ENCODE results near the gene FLYWCH2. TPM values are rescaled to one million over a fixed set of nuclear protein-coding genes. Genes with fewer than 3 reads are reported as not detected.

Gene FLYWCH2
- total and polyA plus RNA-seq, 9 of the 15 experiments (the other 6 are each of a cell fraction or from before 2014, with no cell fraction given), result 0.70 to 55.5 (median 7.6) TPM

DNA sequence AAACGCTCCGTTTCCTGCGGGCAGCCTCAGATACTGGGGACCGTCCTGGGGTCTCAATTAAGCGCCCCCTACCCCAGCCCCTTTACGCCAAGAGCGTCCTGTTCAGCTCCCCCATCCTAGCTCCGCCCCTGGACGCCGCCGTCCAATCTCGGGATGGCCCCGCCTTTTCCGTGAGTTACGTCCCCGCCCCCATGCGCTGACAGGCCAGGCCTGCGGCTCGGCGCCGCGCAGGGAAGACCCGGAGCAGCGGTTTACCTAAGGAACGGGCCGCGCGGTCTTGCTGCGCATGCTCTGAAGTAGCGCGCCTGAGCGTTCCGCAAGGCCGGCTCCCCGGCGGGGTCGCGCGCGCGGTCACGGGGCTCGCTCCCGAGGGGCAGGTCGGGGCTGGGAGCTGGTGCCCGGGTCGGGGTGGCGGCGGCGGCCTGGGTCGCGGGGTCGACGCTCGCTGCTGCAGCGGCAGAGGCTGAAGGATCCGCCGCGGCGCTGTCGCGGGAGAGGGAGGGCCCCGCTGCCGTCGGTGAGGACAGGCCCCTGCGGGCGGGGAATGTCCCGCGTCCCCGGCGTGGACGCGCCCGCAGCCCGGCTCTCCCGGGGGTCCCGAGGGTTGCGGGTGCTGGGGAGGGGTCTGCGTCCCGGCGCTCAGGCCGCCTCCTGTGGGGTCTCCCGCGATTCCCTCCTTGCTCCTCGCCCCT lies 28.8 kb downstream of the FLYWCH2 start, which contains the start of gene FLYWCH1 (continued):
- TF ChIP-seq, protein P1, sequence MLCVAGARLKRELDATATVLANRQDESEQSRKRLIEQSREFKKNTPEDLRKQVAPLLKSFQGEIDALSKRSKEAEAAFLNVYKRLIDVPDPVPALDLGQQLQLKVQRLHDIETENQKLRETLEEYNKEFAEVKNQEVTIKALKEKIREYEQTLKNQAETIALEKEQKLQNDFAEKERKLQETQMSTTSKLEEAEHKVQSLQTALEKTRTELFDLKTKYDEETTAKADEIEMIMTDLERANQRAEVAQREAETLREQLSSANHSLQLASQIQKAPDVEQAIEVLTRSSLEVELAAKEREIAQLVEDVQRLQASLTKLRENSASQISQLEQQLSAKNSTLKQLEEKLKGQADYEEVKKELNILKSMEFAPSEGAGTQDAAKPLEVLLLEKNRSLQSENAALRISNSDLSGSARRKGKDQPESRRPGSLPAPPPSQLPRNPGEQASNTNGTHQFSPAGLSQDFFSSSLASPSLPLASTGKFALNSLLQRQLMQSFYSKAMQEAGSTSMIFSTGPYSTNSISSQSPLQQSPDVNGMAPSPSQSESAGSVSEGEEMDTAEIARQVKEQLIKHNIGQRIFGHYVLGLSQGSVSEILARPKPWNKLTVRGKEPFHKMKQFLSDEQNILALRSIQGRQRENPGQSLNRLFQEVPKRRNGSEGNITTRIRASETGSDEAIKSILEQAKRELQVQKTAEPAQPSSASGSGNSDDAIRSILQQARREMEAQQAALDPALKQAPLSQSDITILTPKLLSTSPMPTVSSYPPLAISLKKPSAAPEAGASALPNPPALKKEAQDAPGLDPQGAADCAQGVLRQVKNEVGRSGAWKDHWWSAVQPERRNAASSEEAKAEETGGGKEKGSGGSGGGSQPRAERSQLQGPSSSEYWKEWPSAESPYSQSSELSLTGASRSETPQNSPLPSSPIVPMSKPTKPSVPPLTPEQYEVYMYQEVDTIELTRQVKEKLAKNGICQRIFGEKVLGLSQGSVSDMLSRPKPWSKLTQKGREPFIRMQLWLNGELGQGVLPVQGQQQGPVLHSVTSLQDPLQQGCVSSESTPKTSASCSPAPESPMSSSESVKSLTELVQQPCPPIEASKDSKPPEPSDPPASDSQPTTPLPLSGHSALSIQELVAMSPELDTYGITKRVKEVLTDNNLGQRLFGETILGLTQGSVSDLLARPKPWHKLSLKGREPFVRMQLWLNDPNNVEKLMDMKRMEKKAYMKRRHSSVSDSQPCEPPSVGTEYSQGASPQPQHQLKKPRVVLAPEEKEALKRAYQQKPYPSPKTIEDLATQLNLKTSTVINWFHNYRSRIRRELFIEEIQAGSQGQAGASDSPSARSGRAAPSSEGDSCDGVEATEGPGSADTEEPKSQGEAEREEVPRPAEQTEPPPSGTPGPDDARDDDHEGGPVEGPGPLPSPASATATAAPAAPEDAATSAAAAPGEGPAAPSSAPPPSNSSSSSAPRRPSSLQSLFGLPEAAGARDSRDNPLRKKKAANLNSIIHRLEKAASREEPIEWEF (CRISPR knock-in tag; IDR thresholded peaks at IDR 0.05), result no peak
- no peak for TF ChIP-seq PYGO2 (tag; IDR thresholded peaks at IDR 0.05)
- 0 out of 2 replicates have a peak, but pooled peaks have one; percentile 71 for TF ChIP-seq ZC3H4 (CRISPR knock-in tag; IDR thresholded peaks at IDR 0.05; ENCODE audit: borderline replicate concordance)
- 0 out of 2 replicates have a peak, but pooled peaks have one; percentile 44 for TF ChIP-seq RFX5 (IDR thresholded peaks at IDR 0.05; ENCODE audit: low read depth, low read length)
- TF ChIP-seq, protein P2, sequence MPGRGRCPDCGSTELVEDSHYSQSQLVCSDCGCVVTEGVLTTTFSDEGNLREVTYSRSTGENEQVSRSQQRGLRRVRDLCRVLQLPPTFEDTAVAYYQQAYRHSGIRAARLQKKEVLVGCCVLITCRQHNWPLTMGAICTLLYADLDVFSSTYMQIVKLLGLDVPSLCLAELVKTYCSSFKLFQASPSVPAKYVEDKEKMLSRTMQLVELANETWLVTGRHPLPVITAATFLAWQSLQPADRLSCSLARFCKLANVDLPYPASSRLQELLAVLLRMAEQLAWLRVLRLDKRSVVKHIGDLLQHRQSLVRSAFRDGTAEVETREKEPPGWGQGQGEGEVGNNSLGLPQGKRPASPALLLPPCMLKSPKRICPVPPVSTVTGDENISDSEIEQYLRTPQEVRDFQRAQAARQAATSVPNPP (IDR thresholded peaks at IDR 0.05; ENCODE audit: borderline replicate concordance, insufficient read depth, insufficient read length), result no peak
- no peak; the same call in 1 of the 2 replicates for TF ChIP-seq KDM2B (CRISPR knock-in tag; IDR thresholded peaks at IDR 0.05)
- TF ChIP-seq HEY1 (CRISPR knock-in tag; IDR thresholded peaks at IDR 0.05; ENCODE audit: borderline replicate concordance), result no peak
- TF ChIP-seq MTF1 (CRISPR knock-in tag; IDR thresholded peaks at IDR 0.05; ENCODE audit: borderline replicate concordance), result no peak
- no peak for TF ChIP-seq CBX3 (IDR thresholded peaks at IDR 0.05; ENCODE audit: borderline replicate concordance in 1 of 2, low read length in 2 of 2)
- peak; percentile 92 for TF ChIP-seq ZNF644 (tag; IDR thresholded peaks at IDR 0.05; ENCODE audit: low read depth)
- no peak for TF ChIP-seq SLC30A9 (CRISPR knock-in tag; IDR thresholded peaks at IDR 0.05)
- TF ChIP-seq, protein P3, sequence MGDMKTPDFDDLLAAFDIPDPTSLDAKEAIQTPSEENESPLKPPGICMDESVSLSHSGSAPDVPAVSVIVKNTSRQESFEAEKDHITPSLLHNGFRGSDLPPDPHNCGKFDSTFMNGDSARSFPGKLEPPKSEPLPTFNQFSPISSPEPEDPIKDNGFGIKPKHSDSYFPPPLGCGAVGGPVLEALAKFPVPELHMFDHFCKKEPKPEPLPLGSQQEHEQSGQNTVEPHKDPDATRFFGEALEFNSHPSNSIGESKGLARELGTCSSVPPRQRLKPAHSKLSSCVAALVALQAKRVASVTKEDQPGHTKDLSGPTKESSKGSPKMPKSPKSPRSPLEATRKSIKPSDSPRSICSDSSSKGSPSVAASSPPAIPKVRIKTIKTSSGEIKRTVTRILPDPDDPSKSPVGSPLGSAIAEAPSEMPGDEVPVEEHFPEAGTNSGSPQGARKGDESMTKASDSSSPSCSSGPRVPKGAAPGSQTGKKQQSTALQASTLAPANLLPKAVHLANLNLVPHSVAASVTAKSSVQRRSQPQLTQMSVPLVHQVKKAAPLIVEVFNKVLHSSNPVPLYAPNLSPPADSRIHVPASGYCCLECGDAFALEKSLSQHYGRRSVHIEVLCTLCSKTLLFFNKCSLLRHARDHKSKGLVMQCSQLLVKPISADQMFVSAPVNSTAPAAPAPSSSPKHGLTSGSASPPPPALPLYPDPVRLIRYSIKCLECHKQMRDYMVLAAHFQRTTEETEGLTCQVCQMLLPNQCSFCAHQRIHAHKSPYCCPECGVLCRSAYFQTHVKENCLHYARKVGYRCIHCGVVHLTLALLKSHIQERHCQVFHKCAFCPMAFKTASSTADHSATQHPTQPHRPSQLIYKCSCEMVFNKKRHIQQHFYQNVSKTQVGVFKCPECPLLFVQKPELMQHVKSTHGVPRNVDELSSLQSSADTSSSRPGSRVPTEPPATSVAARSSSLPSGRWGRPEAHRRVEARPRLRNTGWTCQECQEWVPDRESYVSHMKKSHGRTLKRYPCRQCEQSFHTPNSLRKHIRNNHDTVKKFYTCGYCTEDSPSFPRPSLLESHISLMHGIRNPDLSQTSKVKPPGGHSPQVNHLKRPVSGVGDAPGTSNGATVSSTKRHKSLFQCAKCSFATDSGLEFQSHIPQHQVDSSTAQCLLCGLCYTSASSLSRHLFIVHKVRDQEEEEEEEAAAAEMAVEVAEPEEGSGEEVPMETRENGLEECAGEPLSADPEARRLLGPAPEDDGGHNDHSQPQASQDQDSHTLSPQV (IDR thresholded peaks at IDR 0.05), result no peak
- peak; percentile 91 for TF ChIP-seq DMBX1 (CRISPR knock-in tag; IDR thresholded peaks at IDR 0.05; ENCODE audit: borderline replicate concordance)
- no peak for TF ChIP-seq ZNF76 (CRISPR knock-in tag; IDR thresholded peaks at IDR 0.05; ENCODE audit: borderline replicate concordance)
- TF ChIP-seq PHF8 (IDR thresholded peaks at IDR 0.05; ENCODE audit: borderline replicate concordance, low read length), result peak; percentile 84; the same call in 1 of the 2 replicates
